Fibroblast of pulmonary artery (primary cell): ENCODE measurements around the gene SMTN.
A peak's percentile ranks its signal among the peaks of the same experiment; 100 is the strongest.
"Not testable (repeated sequence)": the region's sequence is repeated elsewhere in the genome, so short reads cannot be mapped to it uniquely, and the experiment has no call there.

ENCODE experiments used
- DNase-seq: peaks from one replicate; pipeline ENCODE4 v3.0.0-alpha.2; 2010; ENCODE audit warnings: low read depth
- H3K4me3 ChIP-seq: replicated peaks from 2 replicates; pipeline ENCODE4 v1.5.1; 2011; ENCODE audit warnings: low read depth, mild to moderate bottlenecking, control low read depth, low read length, moderate library complexity
- CTCF ChIP-seq: IDR thresholded peaks from 2 replicates; pipeline ENCODE4 v1.5.1; 2011; ENCODE audit warnings: mild to moderate bottlenecking, control low read depth, low read length, inconsistent platforms; ENCODE audit errors: missing control alignments

SMTN gene

GRCh38 chr22:31107894-31108218 is 26.7 kb downstream of the SMTN start:
- TF ChIP-seq CTCF: no peak
- DNase-seq: no peak
- peak overlapping the region; percentile 28 for H3K4me3 ChIP-seq

GRCh38 chr22:31112547-31113091 is 31.5 kb downstream of the SMTN start:
- not testable (repeated sequence) for DNase-seq

GRCh38 chr22:31118046-31118820 is 37.1 kb downstream of the SMTN start:
- DNase-seq: no peak
- no peak overlapping the region for H3K4me3 ChIP-seq
- TF ChIP-seq CTCF: no peak

More at GRCh38 chr22:31112547-31113091, 31.5 kb downstream of the SMTN start:
- H3K4me3 ChIP-seq: not testable (repeated sequence)

GRCh38 chr22:31119026-31119717 is 38.1 kb downstream of the SMTN start:
- H3K4me3 ChIP-seq: no peak overlapping the region
- TF ChIP-seq CTCF: no peak
- DNase-seq: no peak

GRCh38 chr22:31120230-31120629 is 39.1 kb downstream of the SMTN start:
- no peak for DNase-seq
- H3K4me3 ChIP-seq: no peak overlapping the region
- no peak for TF ChIP-seq CTCF

GRCh38 chr22:31120642-31121041 is 39.5 kb downstream of the SMTN start:
- no peak overlapping the region for H3K4me3 ChIP-seq
- DNase-seq: no peak
- no peak for TF ChIP-seq CTCF

- no peak for DNase-seq
- TF ChIP-seq CTCF: no peak
- H3K4me3 ChIP-seq: no peak overlapping the region
Observed at GRCh38 chr22:31121403-31121802, 40.3 kb downstream of the SMTN start.
